NCI-H1694 (cell line): Measurements from ENCODE around the gene FOXD1.

ENCODE experiments used
- DNase-seq: peaks from one replicate; lab custom pipeline; 2025; lab: John Stamatoyannopoulos, UW

FOXD1 gene

GRCh38 chr5:73441378-73441777 is 7.2 kb downstream of the FOXD1 start:
- no peak for DNase-seq

- no peak for DNase-seq
Observed at GRCh38 chr5:73440262-73440661, 8.3 kb downstream of the FOXD1 start.

GRCh38 chr5:73438645-73439470 is 9.7 kb downstream of the FOXD1 start:
- no peak for DNase-seq

GRCh38 chr5:73437777-73438644 is 10.6 kb downstream of the FOXD1 start:
- no peak for DNase-seq

GRCh38 chr5:73437101-73437776 is 11.3 kb downstream of the FOXD1 start:
- no peak for DNase-seq

GRCh38 chr5:73436535-73437100 is 12.0 kb downstream of the FOXD1 start:
- DNase-seq = no peak

GRCh38 chr5:73435759-73436534 is 12.6 kb downstream of the FOXD1 start:
- no peak for DNase-seq

GRCh38 chr5:73434907-73435306 is 13.7 kb downstream of the FOXD1 start:
- DNase-seq = no peak

- DNase-seq = no peak
Observed at GRCh38 chr5:73434461-73434860, 14.1 kb downstream of the FOXD1 start.

- DNase-seq = no peak
Observed at GRCh38 chr5:73433982-73434342, 14.6 kb downstream of the FOXD1 start.

- DNase-seq = no peak
Observed at GRCh38 chr5:73433272-73433981, 15.2 kb downstream of the FOXD1 start.

- no peak for DNase-seq
Observed at GRCh38 chr5:73431204-73431851, 17.2 kb downstream of the FOXD1 start.

- no peak for DNase-seq
Observed at GRCh38 chr5:73426034-73426433, 22.5 kb downstream of the FOXD1 start.

- DNase-seq = no peak
Observed at GRCh38 chr5:73424556-73424977, 24.0 kb downstream of the FOXD1 start.

GRCh38 chr5:73422164-73422563 is 26.4 kb downstream of the FOXD1 start:
- DNase-seq = no peak

GRCh38 chr5:73420666-73421065 is 27.9 kb downstream of the FOXD1 start:
- DNase-seq = no peak

- DNase-seq = no peak
Observed at GRCh38 chr5:73419465-73420390, 28.8 kb downstream of the FOXD1 start.

GRCh38 chr5:73419117-73419464 is 29.5 kb downstream of the FOXD1 start:
- no peak for DNase-seq

- DNase-seq = no peak
Observed at GRCh38 chr5:73418244-73418691, 30.3 kb downstream of the FOXD1 start.
